ENCODE measurements around the gene LECT2. TPM values are rescaled to one million over a fixed set of nuclear protein-coding genes. Genes with fewer than 3 reads are reported as not detected.

LECT2 gene
- total RNA-seq, 4 donors from 2014 or later: not detected

DNA sequence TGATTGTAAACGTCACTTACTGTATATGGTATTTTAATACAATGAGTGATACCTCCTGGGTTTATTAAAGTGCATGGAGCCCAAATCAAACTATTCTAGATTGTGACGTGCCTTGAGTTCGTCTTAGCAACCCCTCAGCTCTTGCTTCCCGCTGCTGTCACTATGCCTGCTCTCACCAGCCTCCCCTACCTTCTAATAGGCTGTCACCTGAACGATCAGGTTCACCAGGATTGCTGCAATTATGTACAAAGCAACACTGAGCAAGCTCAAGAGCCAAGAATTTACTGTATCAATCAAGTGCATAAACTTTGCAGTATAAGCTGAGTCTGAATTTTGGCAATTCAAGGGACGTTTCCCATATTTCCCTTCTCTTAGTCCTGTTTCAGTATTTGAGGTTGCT, 3.0 kb downstream of the LECT2 start:
- H3K27me3 ChIP-seq: no peaks in the 10 kb centered on the region
- TF ChIP-seq POLR2A (IDR thresholded peaks at IDR 0.05): no peak
- TF ChIP-seq, protein P1, sequence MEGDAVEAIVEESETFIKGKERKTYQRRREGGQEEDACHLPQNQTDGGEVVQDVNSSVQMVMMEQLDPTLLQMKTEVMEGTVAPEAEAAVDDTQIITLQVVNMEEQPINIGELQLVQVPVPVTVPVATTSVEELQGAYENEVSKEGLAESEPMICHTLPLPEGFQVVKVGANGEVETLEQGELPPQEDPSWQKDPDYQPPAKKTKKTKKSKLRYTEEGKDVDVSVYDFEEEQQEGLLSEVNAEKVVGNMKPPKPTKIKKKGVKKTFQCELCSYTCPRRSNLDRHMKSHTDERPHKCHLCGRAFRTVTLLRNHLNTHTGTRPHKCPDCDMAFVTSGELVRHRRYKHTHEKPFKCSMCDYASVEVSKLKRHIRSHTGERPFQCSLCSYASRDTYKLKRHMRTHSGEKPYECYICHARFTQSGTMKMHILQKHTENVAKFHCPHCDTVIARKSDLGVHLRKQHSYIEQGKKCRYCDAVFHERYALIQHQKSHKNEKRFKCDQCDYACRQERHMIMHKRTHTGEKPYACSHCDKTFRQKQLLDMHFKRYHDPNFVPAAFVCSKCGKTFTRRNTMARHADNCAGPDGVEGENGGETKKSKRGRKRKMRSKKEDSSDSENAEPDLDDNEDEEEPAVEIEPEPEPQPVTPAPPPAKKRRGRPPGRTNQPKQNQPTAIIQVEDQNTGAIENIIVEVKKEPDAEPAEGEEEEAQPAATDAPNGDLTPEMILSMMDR (IDR thresholded peaks at IDR 0.05): no peak
- H3K4me1 ChIP-seq: no peaks in the 10 kb centered on the region
- no peak overlapping the region for H3K4me3 ChIP-seq
- no peak overlapping the region for H3K27ac ChIP-seq
- intact Hi-C loops (cut with DNase I; ENCODE audit: low total_unique reads): no loop called here
- no peak for DNase-seq
- H3K9me3 ChIP-seq: no peaks in the 10 kb centered on the region
- no peaks in the 10 kb centered on the region for H3K36me3 ChIP-seq

DNA sequence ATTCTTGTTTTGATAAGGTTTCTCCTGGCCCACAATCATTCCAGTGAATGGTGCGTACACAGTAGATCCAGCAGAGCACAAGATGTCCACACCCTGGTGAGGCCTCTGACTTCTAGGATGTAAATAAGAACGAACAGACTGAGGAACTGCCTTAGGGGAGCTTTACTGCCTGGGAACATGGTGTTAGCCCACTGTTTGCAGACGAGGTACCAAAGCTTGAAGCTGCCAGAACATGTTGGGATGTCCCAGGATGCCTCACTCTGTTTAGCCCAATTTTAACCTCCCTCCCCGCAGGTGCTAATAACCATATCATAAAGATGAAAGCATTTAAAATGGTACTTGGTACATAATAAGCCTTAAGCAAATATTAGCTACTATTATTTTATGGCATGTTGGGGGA, 3.5 kb downstream of the LECT2 start:
- no peak for DNase-seq
- no peak overlapping the region for H3K4me3 ChIP-seq
- H3K4me1 ChIP-seq: no peaks in the 10 kb centered on the region
- no peaks in the 10 kb centered on the region for H3K27me3 ChIP-seq
- H3K36me3 ChIP-seq: no peaks in the 10 kb centered on the region
- TF ChIP-seq POLR2A (IDR thresholded peaks at IDR 0.05): no peak
- TF ChIP-seq, protein P1 (IDR thresholded peaks at IDR 0.05): no peak
- no peak overlapping the region for H3K27ac ChIP-seq
- intact Hi-C loops (cut with DNase I; ENCODE audit: low total_unique reads): no loop called here
- H3K9me3 ChIP-seq: no peaks in the 10 kb centered on the region

DNA sequence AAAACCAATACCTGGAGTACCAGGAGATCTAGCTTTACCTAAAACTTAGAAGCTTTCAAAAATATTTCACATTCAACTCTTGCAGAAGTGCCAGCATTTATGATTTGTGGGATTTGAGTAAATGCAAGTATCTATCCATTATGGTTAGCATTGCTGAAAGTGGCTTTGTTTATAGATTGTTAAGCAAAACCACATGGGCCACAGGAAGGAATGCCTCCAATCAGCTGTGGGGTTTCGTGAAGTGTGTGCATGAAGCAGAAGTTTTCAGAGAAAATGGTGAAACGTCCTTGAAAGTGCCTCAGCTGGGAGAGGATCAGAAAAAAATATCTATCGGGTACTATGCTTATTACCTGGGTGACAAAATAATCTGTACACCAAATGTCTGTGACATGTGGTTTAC, 4.2 kb downstream of the LECT2 start:
- no peaks in the 10 kb centered on the region for H3K4me1 ChIP-seq
- no peak overlapping the region for H3K27ac ChIP-seq
- no peak for DNase-seq
- intact Hi-C loops (cut with DNase I; ENCODE audit: low total_unique reads): no loop called here
- no peaks in the 10 kb centered on the region for H3K36me3 ChIP-seq
- TF ChIP-seq, protein P1 (IDR thresholded peaks at IDR 0.05): no peak
- TF ChIP-seq POLR2A (IDR thresholded peaks at IDR 0.05): no peak
- H3K9me3 ChIP-seq: no peaks in the 10 kb centered on the region
- no peak overlapping the region for H3K4me3 ChIP-seq
- no peaks in the 10 kb centered on the region for H3K27me3 ChIP-seq

DNA sequence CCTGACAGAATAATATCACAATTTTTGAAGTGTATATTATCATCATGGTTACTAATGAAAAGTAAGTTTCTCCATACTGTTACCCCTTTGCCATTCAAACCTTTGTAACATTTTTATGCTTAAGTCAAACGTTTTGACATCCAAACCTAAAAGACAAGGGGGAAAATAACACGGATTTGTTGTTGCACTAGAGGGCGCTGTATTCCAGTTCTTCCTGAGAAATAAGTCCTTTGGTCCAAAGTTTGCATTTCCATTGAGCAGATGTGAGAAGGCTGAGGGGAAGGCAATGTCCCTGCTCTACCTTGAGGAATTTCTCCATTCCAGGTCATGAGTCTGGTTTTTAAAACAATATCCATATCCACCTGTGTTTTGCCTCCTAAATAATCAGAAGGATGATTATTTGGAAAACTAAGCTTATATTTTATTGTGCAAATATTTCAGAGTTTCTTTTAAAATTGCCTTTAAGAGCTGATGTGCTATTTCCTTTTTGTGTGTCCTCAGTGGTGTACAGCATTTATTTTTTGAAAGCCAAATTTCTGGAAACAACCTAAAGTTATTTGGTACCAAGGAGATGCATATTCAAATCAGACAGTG, 9.7 kb downstream of the LECT2 start:
- TF ChIP-seq POLR2A (IDR thresholded peaks at IDR 0.05): no peak
- TF ChIP-seq, protein P1 (IDR thresholded peaks at IDR 0.05): peak; percentile 80 to 85 (median 83)
- DNase-seq: peak; percentile 30 to 71
- Histone ChIP-seq H3K27me3 (no peaks in the 10 kb centered on the region), H3K9me3 (no peaks in the 10 kb centered on the region), H3K4me1 (no peaks in the 10 kb centered on the region), H3K27ac (no peak overlapping the region), H3K4me3 (no peak overlapping the region), H3K36me3 (no peaks in the 10 kb centered on the region)
- intact Hi-C loops (cut with DNase I; ENCODE audit: low total_unique reads): loop anchor here (5.0 to 10.0 kb wide), 3 partner anchors 137 to 270 kb away; no protein-coding TSS in a partner anchor

DNA sequence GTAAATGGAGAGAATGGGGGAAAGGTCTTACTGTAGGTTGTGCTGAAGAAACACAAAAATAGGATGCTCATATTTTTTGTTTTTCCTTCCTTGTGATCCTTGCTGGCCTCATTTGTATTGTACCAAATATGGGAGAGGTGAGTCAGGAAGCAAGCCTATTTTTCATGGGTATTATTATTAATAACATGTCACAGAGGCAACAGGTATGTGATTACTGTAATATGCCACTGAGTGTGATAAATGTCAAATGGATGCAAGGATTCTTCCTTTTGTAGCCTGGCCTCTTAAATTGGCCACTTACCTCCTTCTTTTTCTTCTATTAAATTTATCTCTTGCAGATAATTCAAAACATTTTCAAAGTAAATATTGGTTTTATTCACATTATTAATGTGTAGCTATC, 10.2 kb downstream of the LECT2 start:
- Histone ChIP-seq H3K4me3 (no peak overlapping the region), H3K4me1 (no peaks in the 10 kb centered on the region), H3K27me3 (no peaks in the 10 kb centered on the region), H3K9me3 (no peaks in the 10 kb centered on the region), H3K27ac (no peak overlapping the region), H3K36me3 (no peaks in the 10 kb centered on the region)
- no peak for DNase-seq
- no peak for TF ChIP-seq POLR2A (IDR thresholded peaks at IDR 0.05)
- TF ChIP-seq, protein P1 (IDR thresholded peaks at IDR 0.05): no peak
- intact Hi-C loops (cut with DNase I; ENCODE audit: low total_unique reads): loop anchor here (5.0 to 10.0 kb wide), 2 partner anchors 228 to 270 kb away; no protein-coding TSS in a partner anchor
